SU-DHL-6 (cell line): Measurements from ENCODE around the gene ZNF446.
"Not testable (repeated sequence)": the region's sequence is repeated elsewhere in the genome, so short reads cannot be mapped to it uniquely, and the experiment has no call there.

ENCODE experiments used
- H2AFZ ChIP-seq: fragments of 200-600 bp; sonication (generic); 2 replicates; pipeline ENCODE4 v1.6.1; 2014; ENCODE audit warnings: low read depth, mild to moderate bottlenecking, moderate library complexity, mixed read lengths, antibody characterized with exemption, low read length; ENCODE audit not compliant: severe bottlenecking
- H3F3A ChIP-seq: fragments of 200-600 bp; shearing (Covaris generic); 2 replicates; pipeline ENCODE4 v1.6.0; 2016; ENCODE audit warnings: antibody characterized with exemption, mild to moderate bottlenecking; ENCODE audit not compliant: insufficient read depth
- H3K27ac ChIP-seq: fragments of 200-600 bp; sonication (generic); 2 replicates; pipeline ENCODE4 v1.5.1; 2016; ENCODE audit warnings: low read depth, mild to moderate bottlenecking, low read length, moderate library complexity, mixed read lengths
- H3K27me3 ChIP-seq: fragments of 200-600 bp; sonication (generic), shearing (Covaris generic); 2 replicates; pipeline ENCODE4 v1.6.0; 2014; ENCODE audit warnings: mild to moderate bottlenecking, low read length
- H3K36me3 ChIP-seq: fragments of 200-600 bp; sonication (generic); 2 replicates; pipeline ENCODE4 v1.6.1; 2014; ENCODE audit warnings: mild to moderate bottlenecking, low read length, mixed read lengths
- H3K4me2 ChIP-seq: fragments of 300-600, 200-600 bp; shearing (Covaris generic), sonication (generic); 2 replicates; pipeline ENCODE4 v1.6.0; 2014; ENCODE audit warnings: low read length, low read depth, mild to moderate bottlenecking; ENCODE audit not compliant: poor library complexity, severe bottlenecking
- H3K4me3 ChIP-seq: fragments of 200-600 bp; sonication (generic); 2 replicates; pipeline ENCODE4 v1.5.1; 2014; ENCODE audit warnings: antibody characterized with exemption, low read length, mild to moderate bottlenecking, mixed read lengths; ENCODE audit not compliant: insufficient read depth, poor library complexity, severe bottlenecking
- H3K79me2 ChIP-seq: fragments of 200-600 bp; sonication (generic); 2 replicates; pipeline ENCODE4 v1.6.1; 2014; ENCODE audit warnings: mild to moderate bottlenecking, low read length, moderate library complexity; ENCODE audit not compliant: insufficient read depth
- H3K9ac ChIP-seq: fragments of 200-600 bp; sonication (generic); 2 replicates; pipeline ENCODE4 v1.7.0; 2014; ENCODE audit warnings: mild to moderate bottlenecking, low read length
- H3K9me2 ChIP-seq: fragments of 200-600 bp; sonication (generic); replicated peaks from 2 replicates; pipeline ENCODE4 v1.6.1; 2014; ENCODE audit warnings: low read length; ENCODE audit not compliant: insufficient read depth
- H3K9me3 ChIP-seq: fragments of 200-600 bp; sonication (generic); 2 replicates; pipeline ENCODE4 v1.6.1; 2014; ENCODE audit warnings: low read length, mixed read lengths; ENCODE audit not compliant: insufficient read depth
- H4K20me1 ChIP-seq: fragments of 200-600 bp; sonication (generic); 2 replicates; pipeline ENCODE4 v1.6.1; 2014; ENCODE audit warnings: low read depth, mild to moderate bottlenecking, antibody characterized with exemption, low read length, moderate library complexity, mixed read lengths
- CTCF ChIP-seq: fragments of 200-600 bp; sonication (generic); IDR thresholded peaks from one replicate; pipeline ENCODE4 v1.5.1; 2017; ENCODE audit warnings: antibody characterized with exemption, mild to moderate bottlenecking, low read length, moderate library complexity; ENCODE audit not compliant: insufficient read depth, poor library complexity, severe bottlenecking
- EZH2phosphoT487 ChIP-seq: fragments of 200-600 bp; sonication (generic), shearing (Covaris generic); conservative IDR thresholded peaks from 2 replicates; pipeline ENCODE4 v1.6.1; 2018; ENCODE audit warnings: mild to moderate bottlenecking, antibody characterized with exemption, low read length, moderate library complexity, mixed read lengths

ZNF446 gene

GRCh38 chr19:58434217-58434616 lies 41.9 kb upstream of the ZNF446 start:
- H3K36me3 ChIP-seq = no peaks in the 10 kb centered on the region
- no peaks in the 10 kb centered on the region for H3K79me2 ChIP-seq
- H4K20me1 ChIP-seq = no peaks in the 10 kb centered on the region
- H2AFZ ChIP-seq = no peak overlapping the region
- peaks cover 27% of the 10 kb centered on the region; the same call in 1 of the 2 replicates for H3K9me3 ChIP-seq
- H3K27ac ChIP-seq = no peak overlapping the region
- TF ChIP-seq CTCF = no peak
- TF ChIP-seq EZH2phosphoT487 = no peak
- no peak overlapping the region for H3K4me3 ChIP-seq
- H3K9ac ChIP-seq = no peak overlapping the region
- no peaks in the 10 kb centered on the region for H3K27me3 ChIP-seq
- no peaks in the 10 kb centered on the region for H3F3A ChIP-seq
- H3K9me2 ChIP-seq = no peaks in the 10 kb centered on the region
- no peak overlapping the region for H3K4me2 ChIP-seq

GRCh38 chr19:58439576-58440554 lies 36.3 kb upstream of the ZNF446 start, which contains the start of gene ZNF132:
Gene ZNF132, minus strand, starts transcription at chr19:58440153. Its CDS starts 332 bp downstream, at chr19:58439821.
- Histone ChIP-seq H3K27me3 (no peaks in the 10 kb centered on the region), H3K9me3 (0 out of 2 replicates have a peak, but pooled peaks cover under 1% of the 10 kb centered on the region), H2AFZ (no peak within 1 kb of the TSS), H3K79me2 (no peaks in the 10 kb centered on the region), H3K4me2 (no peak within 1 kb of the TSS), H3K9ac (no peak within 1 kb of the TSS), H3K27ac (no peak within 1 kb of the TSS), H4K20me1 (no peaks in the 10 kb centered on the region), H3K4me3 (no peak within 1 kb of the TSS), H3F3A (no peaks in the 10 kb centered on the region), H3K9me2 (no peaks in the 10 kb centered on the region), H3K36me3 (no peaks in the 10 kb centered on the region)
- TF ChIP-seq EZH2phosphoT487 (no peak), CTCF (no peak)

- H3K27ac ChIP-seq = no peak overlapping the region
- H3K79me2 ChIP-seq = no peaks in the 10 kb centered on the region
- no peaks in the 10 kb centered on the region for H4K20me1 ChIP-seq
- H3K9ac ChIP-seq = no peak overlapping the region
- no peaks in the 10 kb centered on the region for H3K9me3 ChIP-seq
- H3F3A ChIP-seq = no peaks in the 10 kb centered on the region
- H3K36me3 ChIP-seq = no peaks in the 10 kb centered on the region
- H3K27me3 ChIP-seq = no peaks in the 10 kb centered on the region
- H3K4me2 ChIP-seq = no peak overlapping the region
- TF ChIP-seq EZH2phosphoT487 (no peak), CTCF (no peak)
- H3K9me2 ChIP-seq = no peaks in the 10 kb centered on the region
- H2AFZ ChIP-seq = no peak overlapping the region
- no peak overlapping the region for H3K4me3 ChIP-seq
Observed at GRCh38 chr19:58440556-58440955, 35.6 kb upstream of the ZNF446 start.

- not testable (repeated sequence) for H4K20me1 ChIP-seq, H3K9me2 ChIP-seq, H3F3A ChIP-seq, H3K4me3 ChIP-seq, H3K27me3 ChIP-seq, H3K9me3 ChIP-seq, H3K79me2 ChIP-seq, H3K27ac ChIP-seq, H3K4me2 ChIP-seq, H2AFZ ChIP-seq, H3K36me3 ChIP-seq, H3K9ac ChIP-seq
Observed at GRCh38 chr19:58442986-58443385, 33.2 kb upstream of the ZNF446 start.

- peaks cover 15% of the 10 kb centered on the region; the same call in 1 of the 2 replicates for H3K9me3 ChIP-seq
- not testable (repeated sequence) for H3K9ac ChIP-seq, H3K27ac ChIP-seq, H2AFZ ChIP-seq, H3K79me2 ChIP-seq, H3K9me2 ChIP-seq, H3K36me3 ChIP-seq, H3K4me3 ChIP-seq, H3F3A ChIP-seq, H4K20me1 ChIP-seq, H3K27me3 ChIP-seq, H3K4me2 ChIP-seq
Observed at GRCh38 chr19:58448860-58449259, 27.3 kb upstream of the ZNF446 start.

- H3K4me2 ChIP-seq, H3F3A ChIP-seq, H3K4me3 ChIP-seq: not testable (repeated sequence)
Observed at GRCh38 chr19:58449980-58450379, 26.2 kb upstream of the ZNF446 start.

More at GRCh38 chr19:58449980-58450379, 26.2 kb upstream of the ZNF446 start:
- H3K9me3 ChIP-seq = peaks cover 15% of the 10 kb centered on the region; the same call in 1 of the 2 replicates
- not testable (repeated sequence) for H3K27me3 ChIP-seq, H3K36me3 ChIP-seq, H3K79me2 ChIP-seq, H4K20me1 ChIP-seq, H3K9ac ChIP-seq, H2AFZ ChIP-seq, H3K27ac ChIP-seq, H3K9me2 ChIP-seq
